Gastroesophageal sphincter (tissue), 4 donors: ENCODE data around the gene SDR42E1. TPM values are rescaled to one million over a fixed set of nuclear protein-coding genes. Genes with fewer than 3 reads are reported as not detected.

Source experiments
- ATAC-seq: fragments of 150-250 bp; one replicate; pipeline ENCODE4 v1.9.1; 2016; ENCODE audit warnings: mild to moderate bottlenecking, moderate library complexity
- H3K27ac ChIP-seq, 4 donors: fragments of 200-600 bp; sonication (generic) in 3 of 4; 1 replicate in 3 of 4; 2 replicates in 1 of 4; pipeline ENCODE4 v1.5.1; 2016 to 2019
- H3K27me3 ChIP-seq: fragments of 200-600 bp; sonication (generic); one replicate; pipeline ENCODE4 v1.5.1; 2019
- H3K36me3 ChIP-seq, 2 donors: fragments of 200-600 bp; sonication (generic); one replicate each; pipeline ENCODE4 v1.5.1; 2019; ENCODE audit warnings: control low read depth in 1 of 2
- H3K4me1 ChIP-seq, 3 donors: fragments of 200-600 bp; sonication (generic); 1 replicate in 2 of 3; 2 replicates in 1 of 3; pipeline ENCODE4 v1.5.1; 2016 to 2019; ENCODE audit warnings: control low read depth in 2 of 3
- H3K4me3 ChIP-seq, 2 donors: fragments of 200-600 bp; sonication (generic); one replicate each; pipeline ENCODE4 v1.5.1; 2019; ENCODE audit warnings: mild to moderate bottlenecking in 1 of 2, moderate library complexity in 1 of 2
- H3K9me3 ChIP-seq, 3 donors: fragments of 200-600 bp; sonication (generic); one replicate each; pipeline ENCODE4 v1.5.1; 2017 to 2019; ENCODE audit warnings: control low read depth in 2 of 3
- CTCF ChIP-seq, 4 experiments: fragments of 200-600 bp in 2 of 4; fragments of 450-650 bp in 2 of 4; sonication (generic) in 1 of 4; IDR thresholded peaks; one replicate each; pipeline ENCODE4 v1.5.1; 2017 to 2019; ENCODE audit warnings: antibody characterized with exemption in 4 of 4, mild to moderate bottlenecking in 2 of 4, moderate library complexity in 2 of 4
- EP300 ChIP-seq: sonication (generic); formaldehyde crosslinking; IDR thresholded peaks from one replicate; pipeline ENCODE4 v1.6.1; 2017; ENCODE audit warnings: antibody characterized with exemption, mild to moderate bottlenecking
- POLR2A ChIP-seq, 2 donors: fragments of 450-650 bp; IDR thresholded peaks; one replicate each; pipeline ENCODE4 v1.6.1; 2017; ENCODE audit warnings: antibody characterized with exemption in 2 of 2, mild to moderate bottlenecking in 2 of 2, moderate library complexity in 1 of 2
- POLR2AphosphoS5 ChIP-seq: sonication (generic); formaldehyde crosslinking; IDR thresholded peaks from one replicate; pipeline ENCODE4 v1.6.1; 2017; ENCODE audit warnings: antibody characterized with exemption
- WGBS, 2 donors: methylation state at CpG; one replicate each; pipeline ENCODE4 v1.1.5; 2018; ENCODE audit warnings: low coverage in 1 of 2; 5-methylcytosine and 5-hydroxymethylcytosine counted together
- total RNA-seq, 4 donors: library from RNA; depleted of rRNA; stranded (reverse); fragments of >200 nt; gene quantifications; one replicate each; pipeline ENCODE4 v1.1.0, GENCODE V29; 2016

SDR42E1 gene
- 1 to 10 TPM in 3 of 4 donors, under 1 TPM in 1; 0.62 to 2.1 (median 1.7) TPM for total RNA-seq

- Histone ChIP-seq H3K27me3 (peaks cover 26% of the 10 kb centered on the region), H3K4me1 (no peaks in the 10 kb centered on the region), H3K4me3 (peak within 1 kb of the TSS; percentile 9 to 55), H3K9me3 (peaks cover 0 to 20% (median 0%) of the 10 kb centered on the region in 3 donors), H3K27ac (no peak within 1 kb of the TSS), H3K36me3 (no peaks in the 10 kb centered on the region)
- TF ChIP-seq POLR2A (IDR thresholded peaks at IDR 0.05) (no peak), CTCF (IDR thresholded peaks at IDR 0.05) (no peak), POLR2AphosphoS5 (no peak), EP300 (no peak)
- ATAC-seq, result no peak
- WGBS, 2 donors, result 13 to 20% methylated on average over 3 to 6 of the region's 32 CpGs
These were observed at the start of gene SDR42E1 for GRCh38 chr16:82011199-82011641. SDR42E1 (minus strand) TSS chr16:82011470; CDS start chr16:82000858, 10,612 bp downstream.

DNA sequence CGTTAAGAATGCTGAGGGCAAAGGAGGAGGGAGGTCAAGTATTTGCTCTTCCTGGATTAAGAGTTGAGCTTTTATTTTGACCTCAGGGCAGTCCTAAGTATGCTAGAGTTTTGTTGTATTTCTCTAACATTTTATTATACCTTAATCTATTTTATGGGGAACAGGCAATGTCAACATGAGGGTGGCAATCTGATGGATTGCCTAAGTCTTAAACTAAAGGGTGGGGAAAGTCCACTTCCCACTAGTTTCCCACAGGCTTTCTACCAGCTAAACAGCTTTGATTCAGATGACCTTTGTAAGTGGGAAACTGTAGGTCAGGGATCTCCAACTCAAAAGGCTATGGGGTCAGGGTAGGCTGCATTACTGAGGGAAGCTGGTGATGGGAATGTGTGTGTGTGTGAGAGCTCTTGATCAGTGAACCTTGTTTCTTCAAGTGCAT, 48.7 kb upstream of the SDR42E1 start:
- no peak for ATAC-seq
- no peaks in the 10 kb centered on the region for H3K36me3 ChIP-seq
- TF ChIP-seq EP300, result no peak
- TF ChIP-seq CTCF (IDR thresholded peaks at IDR 0.05), result no peak
- no peak overlapping the region for H3K4me3 ChIP-seq
- WGBS, 2 donors, result 43 to 60% methylated on average over 1 of the region's 1 CpG
- no peaks in the 10 kb centered on the region for H3K9me3 ChIP-seq
- H3K27me3 ChIP-seq, result peaks cover 9% of the 10 kb centered on the region
- H3K27ac ChIP-seq, result no peak overlapping the region
- H3K4me1 ChIP-seq, result no peaks in the 10 kb centered on the region

- Histone ChIP-seq H3K27me3 (peaks cover 9% of the 10 kb centered on the region), H3K4me1 (no peaks in the 10 kb centered on the region), H3K9me3 (no peaks in the 10 kb centered on the region), H3K27ac (no peak overlapping the region), H3K36me3 (no peaks in the 10 kb centered on the region), H3K4me3 (no peak overlapping the region)
- TF ChIP-seq CTCF (IDR thresholded peaks at IDR 0.05) (no peak), EP300 (no peak), POLR2AphosphoS5 (no peak), POLR2A (IDR thresholded peaks at IDR 0.05) (no peak)
- no peak for ATAC-seq
- 64 to 80% methylated on average over 2 to 8 of the region's 8 CpGs for WGBS, 2 donors
These were observed 48.1 kb upstream of the SDR42E1 start for GRCh38 chr16:82059161-82059982.

DNA sequence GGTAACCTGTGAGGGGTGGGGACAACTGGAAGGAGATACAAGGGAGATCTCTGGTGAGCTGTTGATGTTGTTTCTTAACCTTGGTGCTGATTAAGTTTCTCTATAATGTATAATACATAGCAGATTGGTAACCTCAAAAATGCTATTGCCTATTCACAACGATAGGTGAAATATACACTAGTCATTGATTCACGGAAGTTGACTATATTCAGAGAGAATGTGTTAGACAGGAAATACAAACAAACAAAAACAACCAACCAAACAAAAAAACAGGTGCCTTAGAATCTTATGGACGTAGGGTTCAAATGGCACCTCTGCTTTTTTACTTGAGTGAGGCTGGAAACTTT, 45.3 kb upstream of the SDR42E1 start:
- Histone ChIP-seq H3K27ac (no peak overlapping the region), H3K36me3 (no peaks in the 10 kb centered on the region), H3K4me3 (no peak overlapping the region), H3K4me1 (no peaks in the 10 kb centered on the region), H3K27me3 (peaks cover 9% of the 10 kb centered on the region), H3K9me3 (no peaks in the 10 kb centered on the region)
- no peak for ATAC-seq
- 72 to 90% methylated on average over 3 of the region's 3 CpGs for WGBS, 2 donors
- TF ChIP-seq EP300 (no peak), CTCF (IDR thresholded peaks at IDR 0.05) (no peak), POLR2AphosphoS5 (no peak), POLR2A (IDR thresholded peaks at IDR 0.05) (no peak)
